NT2/D1 (cell line): ENCODE results near the gene SEMA3B.

ENCODE experiments used
- DNase-seq: peaks from one replicate; pipeline ENCODE4 v3.0.0-alpha.2; 2011; ENCODE audit warnings: low read depth, low spot score
- H3K27me3 ChIP-seq: 2 replicates; pipeline ENCODE4 v1.6.0; 2011; ENCODE audit warnings: mild to moderate bottlenecking; ENCODE audit not compliant: insufficient read length, insufficient read depth
- H3K36me3 ChIP-seq: 2 replicates; pipeline ENCODE4 v1.6.1; 2011; ENCODE audit warnings: mild to moderate bottlenecking, low read length, mixed read lengths; ENCODE audit not compliant: insufficient read depth, insufficient read length
- H3K4me1 ChIP-seq: 2 replicates; pipeline ENCODE4 v1.5.1; 2011; ENCODE audit not compliant: insufficient read depth, insufficient read length
- H3K4me3 ChIP-seq: 2 replicates; pipeline ENCODE4 v1.5.1; 2011; ENCODE audit warnings: low read depth; ENCODE audit not compliant: insufficient read length
- H3K9ac ChIP-seq: 2 replicates; pipeline ENCODE4 v1.6.0; 2011; ENCODE audit warnings: low read depth; ENCODE audit not compliant: insufficient read length
- H3K9me3 ChIP-seq: 2 replicates; pipeline ENCODE4 v1.5.1; 2011; ENCODE audit warnings: mild to moderate bottlenecking, low read length; ENCODE audit not compliant: insufficient read depth
- SUZ12 ChIP-seq: IDR thresholded peaks from 2 replicates; pipeline ENCODE4 v1.6.1; 2011; ENCODE audit not compliant: insufficient read length, insufficient read depth; ENCODE audit errors: extremely low read depth
- YY1 ChIP-seq: IDR thresholded peaks from 2 replicates; pipeline ENCODE4 v1.6.1; 2011; ENCODE audit not compliant: insufficient read length, insufficient read depth
- ZNF274 ChIP-seq: IDR thresholded peaks from 2 replicates; pipeline ENCODE4 v1.6.1; 2011; ENCODE audit warnings: mild to moderate bottlenecking, low read depth, low read length

The SEMA3B gene

GRCh38 chr3:50297896-50298725 is 29.2 kb downstream of the SEMA3B start:
- peak overlapping the region; percentile 95 for H3K9ac ChIP-seq

GRCh38 chr3:50298836-50299637 is 30.1 kb downstream of the SEMA3B start, which contains the start of the genes HYAL3 and NAA80:
Gene HYAL3 (minus strand): TSS chr3:50299405. CDS start chr3:50295602, 3,803 bp downstream.
Gene NAA80 (minus strand): TSS chr3:50299405. CDS start chr3:50297463, 1,942 bp downstream.
- DNase-seq, result peak; percentile 99
- TF ChIP-seq YY1 (no peak), ZNF274 (no peak), SUZ12 (no peak)
- H3K36me3 ChIP-seq, result peaks cover 9% of the 10 kb centered on the region
- peaks cover 20% of the 10 kb centered on the region for H3K4me1 ChIP-seq
- H3K27me3 ChIP-seq, result no peaks in the 10 kb centered on the region
- H3K9me3 ChIP-seq, result no peaks in the 10 kb centered on the region
- peak within 1 kb of the TSS; percentile 95 for H3K9ac ChIP-seq
- H3K4me3 ChIP-seq, result peak within 1 kb of the TSS; percentile 93

More at GRCh38 chr3:50297896-50298725, 29.2 kb downstream of the SEMA3B start:
- DNase-seq, result no peak
- peak overlapping the region; percentile 93 for H3K4me3 ChIP-seq
- H3K4me1 ChIP-seq, result peaks cover 18% of the 10 kb centered on the region
- no peaks in the 10 kb centered on the region for H3K9me3 ChIP-seq
- H3K36me3 ChIP-seq, result peaks cover 9% of the 10 kb centered on the region
- TF ChIP-seq ZNF274, result no peak
- no peak for TF ChIP-seq YY1
- no peak for TF ChIP-seq SUZ12
- H3K27me3 ChIP-seq, result no peaks in the 10 kb centered on the region

GRCh38 chr3:50299638-50299928 is 30.6 kb downstream of the SEMA3B start:
- H3K27me3 ChIP-seq, result no peaks in the 10 kb centered on the region
- peaks cover 20% of the 10 kb centered on the region for H3K4me1 ChIP-seq

GRCh38 chr3:50299929-50300680 is 31.2 kb downstream of the SEMA3B start:
- H3K9ac ChIP-seq, result peak overlapping the region; percentile 75
- no peaks in the 10 kb centered on the region for H3K9me3 ChIP-seq
- no peaks in the 10 kb centered on the region for H3K27me3 ChIP-seq
- peaks cover 20% of the 10 kb centered on the region for H3K4me1 ChIP-seq
- TF ChIP-seq YY1 (no peak), ZNF274 (no peak), SUZ12 (no peak)
- peaks cover 9% of the 10 kb centered on the region for H3K36me3 ChIP-seq
- H3K4me3 ChIP-seq, result peak overlapping the region; percentile 21
- DNase-seq, result no peak

More at GRCh38 chr3:50299638-50299928, 30.6 kb downstream of the SEMA3B start:
- TF ChIP-seq ZNF274 (no peak), YY1 (no peak), SUZ12 (no peak)
- H3K9me3 ChIP-seq, result no peaks in the 10 kb centered on the region
- peak overlapping the region; percentile 75 for H3K9ac ChIP-seq
- no peak for DNase-seq
- peaks cover 9% of the 10 kb centered on the region for H3K36me3 ChIP-seq
- H3K4me3 ChIP-seq, result peak overlapping the region; percentile 21

GRCh38 chr3:50300681-50301254 is 31.8 kb downstream of the SEMA3B start:
- no peak for TF ChIP-seq ZNF274

GRCh38 chr3:50302095-50303012 is 33.4 kb downstream of the SEMA3B start:
- Histone ChIP-seq H3K36me3 (peaks cover 1% of the 10 kb centered on the region), H3K4me1 (peaks cover 20% of the 10 kb centered on the region), H3K4me3 (no peak overlapping the region), H3K27me3 (no peaks in the 10 kb centered on the region), H3K9me3 (peaks cover 16% of the 10 kb centered on the region), H3K9ac (peak overlapping the region; percentile 79)
- no peak for DNase-seq
- TF ChIP-seq YY1 (no peak), ZNF274 (no peak), SUZ12 (no peak)

More at GRCh38 chr3:50300681-50301254, 31.8 kb downstream of the SEMA3B start:
- DNase-seq, result no peak
- Histone ChIP-seq H3K4me1 (peaks cover 20% of the 10 kb centered on the region), H3K27me3 (no peaks in the 10 kb centered on the region), H3K36me3 (peaks cover 9% of the 10 kb centered on the region), H3K9me3 (peaks cover 2% of the 10 kb centered on the region; the same call in 1 of the 2 replicates), H3K4me3 (no peak overlapping the region), H3K9ac (no peak overlapping the region)
